T1000 (cell line): ENCODE data around the gene RELL1.

Experiments used
- DNase-seq: peaks from one replicate; lab custom pipeline; 2025; ENCODE audit warnings: mixed read lengths; lab: John Stamatoyannopoulos, UW

RELL1 gene

GRCh38 chr4:37686373-37687193 is at the start of gene RELL1:
TSS of gene RELL1 (minus strand) at chr4:37686376. CDS start at chr4:37686287, 89 bp downstream.
- DNase-seq, result peak; percentile 100

- DNase-seq, result no peak
These were observed 49.4 kb upstream of the RELL1 start for GRCh38 chr4:37735578-37735977.

GRCh38 chr4:37734989-37735388 is 48.8 kb upstream of the RELL1 start:
- no peak for DNase-seq

- DNase-seq, result no peak
These were observed 47.2 kb upstream of the RELL1 start for GRCh38 chr4:37733240-37733867.

- DNase-seq, result no peak
These were observed 46.5 kb upstream of the RELL1 start for GRCh38 chr4:37732526-37733186.

GRCh38 chr4:37729649-37730004 is 43.5 kb upstream of the RELL1 start:
- no peak for DNase-seq

- no peak for DNase-seq
These were observed 41.9 kb upstream of the RELL1 start for GRCh38 chr4:37728064-37728463.

- DNase-seq, result no peak
These were observed 41.5 kb upstream of the RELL1 start for GRCh38 chr4:37727635-37728034.

GRCh38 chr4:37726666-37727065 is 40.5 kb upstream of the RELL1 start:
- no peak for DNase-seq

GRCh38 chr4:37725718-37726117 is 39.5 kb upstream of the RELL1 start:
- DNase-seq, result no peak

GRCh38 chr4:37723067-37723466 is 36.9 kb upstream of the RELL1 start:
- no peak for DNase-seq

- no peak for DNase-seq
These were observed 35.9 kb upstream of the RELL1 start for GRCh38 chr4:37721995-37722638.

- DNase-seq, result no peak
These were observed 32.8 kb upstream of the RELL1 start for GRCh38 chr4:37719021-37719420.

- DNase-seq, result peak; percentile 62
These were observed 31.4 kb upstream of the RELL1 start for GRCh38 chr4:37717576-37717975.

GRCh38 chr4:37715889-37716402 is 29.8 kb upstream of the RELL1 start:
- no peak for DNase-seq

- no peak for DNase-seq
These were observed 24.3 kb upstream of the RELL1 start for GRCh38 chr4:37710491-37710890.

GRCh38 chr4:37706032-37706431 is 19.9 kb upstream of the RELL1 start:
- DNase-seq, result no peak

- DNase-seq, result no peak
These were observed 19.4 kb upstream of the RELL1 start for GRCh38 chr4:37705571-37705970.

GRCh38 chr4:37699868-37700481 is 13.8 kb upstream of the RELL1 start:
- DNase-seq, result no peak

- no peak for DNase-seq
These were observed 11.4 kb upstream of the RELL1 start for GRCh38 chr4:37697566-37697965.

GRCh38 chr4:37693450-37694190 is 7.4 kb upstream of the RELL1 start:
- peak; percentile 73 for DNase-seq
